ENCODE results near the gene SUCO.

DNA sequence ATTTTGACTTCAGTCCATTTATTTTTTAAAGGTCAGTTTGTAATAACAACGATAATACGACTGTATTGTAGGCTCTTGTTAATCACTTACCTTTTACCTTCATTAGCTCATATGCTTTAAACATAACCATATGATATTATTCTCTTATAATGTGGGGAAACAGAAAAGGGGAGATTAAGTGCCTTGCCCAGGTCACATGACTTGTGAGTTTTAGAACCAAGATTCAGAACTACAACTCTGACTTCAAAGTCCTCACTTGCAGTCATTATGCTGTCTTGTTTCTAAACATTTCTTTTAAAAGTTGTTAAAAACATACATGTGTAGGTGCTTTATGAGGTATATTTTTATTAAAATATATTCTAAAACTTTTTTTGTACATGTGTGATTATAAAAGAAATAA is 41.1 kb downstream of the SUCO start:
- TF ChIP-seq ARNT (IDR thresholded peaks at IDR 0.05) (no peak), SUZ12 (IDR thresholded peaks at IDR 0.05) (no peak), BHLHE40 (IDR thresholded peaks at IDR 0.05; ENCODE audit: borderline replicate concordance) (no peak), NFRKB (IDR thresholded peaks at IDR 0.05) (no peak), HDGF (IDR thresholded peaks at IDR 0.05; ENCODE audit: borderline replicate concordance) (no peak)

Measured in HEK293T (cell line).